ENCODE data around the gene RC3H1. TPM values are rescaled to one million over a fixed set of nuclear protein-coding genes. Genes with fewer than 3 reads are reported as not detected.
A peak's percentile ranks its signal among the peaks of the same experiment; 100 is the strongest.

RC3H1 gene
- total and polyA plus RNA-seq, 9 of the 15 experiments (the other 6 are each of a cell fraction or from before 2014, with no cell fraction given) = 2.4 to 31.7 (median 12.4) TPM

DNA sequence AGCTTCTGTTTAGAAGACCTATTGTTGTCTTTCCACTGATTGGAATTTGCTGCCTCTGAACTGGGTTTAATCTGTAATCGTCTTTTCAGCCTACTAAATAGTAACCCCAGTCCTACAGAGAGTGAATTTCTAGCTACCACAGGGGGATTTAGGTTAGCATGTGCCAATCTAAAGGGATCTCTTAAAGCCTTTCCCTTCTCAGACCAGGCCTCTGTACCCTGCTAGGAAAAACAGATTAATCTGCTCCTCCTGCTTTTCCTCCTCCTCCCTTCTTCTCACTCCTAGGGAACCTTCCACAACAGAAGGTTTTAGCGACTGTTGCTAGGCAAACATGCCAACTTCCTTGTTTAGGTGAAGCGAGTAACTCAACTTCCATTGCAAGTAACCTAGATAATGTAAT, 1.3 kb upstream of the RC3H1 start (continued):
- TF ChIP-seq, protein P1, sequence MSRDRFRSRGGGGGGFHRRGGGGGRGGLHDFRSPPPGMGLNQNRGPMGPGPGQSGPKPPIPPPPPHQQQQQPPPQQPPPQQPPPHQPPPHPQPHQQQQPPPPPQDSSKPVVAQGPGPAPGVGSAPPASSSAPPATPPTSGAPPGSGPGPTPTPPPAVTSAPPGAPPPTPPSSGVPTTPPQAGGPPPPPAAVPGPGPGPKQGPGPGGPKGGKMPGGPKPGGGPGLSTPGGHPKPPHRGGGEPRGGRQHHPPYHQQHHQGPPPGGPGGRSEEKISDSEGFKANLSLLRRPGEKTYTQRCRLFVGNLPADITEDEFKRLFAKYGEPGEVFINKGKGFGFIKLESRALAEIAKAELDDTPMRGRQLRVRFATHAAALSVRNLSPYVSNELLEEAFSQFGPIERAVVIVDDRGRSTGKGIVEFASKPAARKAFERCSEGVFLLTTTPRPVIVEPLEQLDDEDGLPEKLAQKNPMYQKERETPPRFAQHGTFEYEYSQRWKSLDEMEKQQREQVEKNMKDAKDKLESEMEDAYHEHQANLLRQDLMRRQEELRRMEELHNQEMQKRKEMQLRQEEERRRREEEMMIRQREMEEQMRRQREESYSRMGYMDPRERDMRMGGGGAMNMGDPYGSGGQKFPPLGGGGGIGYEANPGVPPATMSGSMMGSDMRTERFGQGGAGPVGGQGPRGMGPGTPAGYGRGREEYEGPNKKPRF (IDR thresholded peaks at IDR 0.05; ENCODE audit: low read depth, low read length) = no peak
- 0 out of 4 replicates have a peak, but pooled peaks of 1 of the 2 experiments have one; percentile 12 for TF ChIP-seq MAZ (CRISPR knock-in tag; conservative IDR thresholded peaks at IDR 0.05 in 1 of 2, IDR thresholded peaks at IDR 0.05 in 1 of 2)
- TF ChIP-seq SMARCA4 (IDR thresholded peaks at IDR 0.05) = 0 out of 2 replicates have a peak, but pooled peaks have one; percentile 32
- TF ChIP-seq, protein P2, sequence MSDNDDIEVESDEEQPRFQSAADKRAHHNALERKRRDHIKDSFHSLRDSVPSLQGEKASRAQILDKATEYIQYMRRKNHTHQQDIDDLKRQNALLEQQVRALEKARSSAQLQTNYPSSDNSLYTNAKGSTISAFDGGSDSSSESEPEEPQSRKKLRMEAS (CRISPR knock-in tag; IDR thresholded peaks at IDR 0.05) = no peak
- no peak for TF ChIP-seq WHSC1 (IDR thresholded peaks at IDR 0.05; ENCODE audit: low read length)
- TF ChIP-seq ZNF311 (CRISPR knock-in tag; IDR thresholded peaks at IDR 0.05) = no peak
- no peak for TF ChIP-seq RBM17 (IDR thresholded peaks at IDR 0.05; ENCODE audit: borderline replicate concordance, low read depth, low read length)
- no peak for TF ChIP-seq RBM14 (IDR thresholded peaks at IDR 0.05; ENCODE audit: borderline replicate concordance, insufficient read depth, low read depth, low read length)
- TF ChIP-seq, protein P3, sequence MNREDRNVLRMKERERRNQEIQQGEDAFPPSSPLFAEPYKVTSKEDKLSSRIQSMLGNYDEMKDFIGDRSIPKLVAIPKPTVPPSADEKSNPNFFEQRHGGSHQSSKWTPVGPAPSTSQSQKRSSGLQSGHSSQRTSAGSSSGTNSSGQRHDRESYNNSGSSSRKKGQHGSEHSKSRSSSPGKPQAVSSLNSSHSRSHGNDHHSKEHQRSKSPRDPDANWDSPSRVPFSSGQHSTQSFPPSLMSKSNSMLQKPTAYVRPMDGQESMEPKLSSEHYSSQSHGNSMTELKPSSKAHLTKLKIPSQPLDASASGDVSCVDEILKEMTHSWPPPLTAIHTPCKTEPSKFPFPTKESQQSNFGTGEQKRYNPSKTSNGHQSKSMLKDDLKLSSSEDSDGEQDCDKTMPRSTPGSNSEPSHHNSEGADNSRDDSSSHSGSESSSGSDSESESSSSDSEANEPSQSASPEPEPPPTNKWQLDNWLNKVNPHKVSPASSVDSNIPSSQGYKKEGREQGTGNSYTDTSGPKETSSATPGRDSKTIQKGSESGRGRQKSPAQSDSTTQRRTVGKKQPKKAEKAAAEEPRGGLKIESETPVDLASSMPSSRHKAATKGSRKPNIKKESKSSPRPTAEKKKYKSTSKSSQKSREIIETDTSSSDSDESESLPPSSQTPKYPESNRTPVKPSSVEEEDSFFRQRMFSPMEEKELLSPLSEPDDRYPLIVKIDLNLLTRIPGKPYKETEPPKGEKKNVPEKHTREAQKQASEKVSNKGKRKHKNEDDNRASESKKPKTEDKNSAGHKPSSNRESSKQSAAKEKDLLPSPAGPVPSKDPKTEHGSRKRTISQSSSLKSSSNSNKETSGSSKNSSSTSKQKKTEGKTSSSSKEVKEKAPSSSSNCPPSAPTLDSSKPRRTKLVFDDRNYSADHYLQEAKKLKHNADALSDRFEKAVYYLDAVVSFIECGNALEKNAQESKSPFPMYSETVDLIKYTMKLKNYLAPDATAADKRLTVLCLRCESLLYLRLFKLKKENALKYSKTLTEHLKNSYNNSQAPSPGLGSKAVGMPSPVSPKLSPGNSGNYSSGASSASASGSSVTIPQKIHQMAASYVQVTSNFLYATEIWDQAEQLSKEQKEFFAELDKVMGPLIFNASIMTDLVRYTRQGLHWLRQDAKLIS (CRISPR knock-in tag; IDR thresholded peaks at IDR 0.05) = no peak
- TF ChIP-seq, protein P4, sequence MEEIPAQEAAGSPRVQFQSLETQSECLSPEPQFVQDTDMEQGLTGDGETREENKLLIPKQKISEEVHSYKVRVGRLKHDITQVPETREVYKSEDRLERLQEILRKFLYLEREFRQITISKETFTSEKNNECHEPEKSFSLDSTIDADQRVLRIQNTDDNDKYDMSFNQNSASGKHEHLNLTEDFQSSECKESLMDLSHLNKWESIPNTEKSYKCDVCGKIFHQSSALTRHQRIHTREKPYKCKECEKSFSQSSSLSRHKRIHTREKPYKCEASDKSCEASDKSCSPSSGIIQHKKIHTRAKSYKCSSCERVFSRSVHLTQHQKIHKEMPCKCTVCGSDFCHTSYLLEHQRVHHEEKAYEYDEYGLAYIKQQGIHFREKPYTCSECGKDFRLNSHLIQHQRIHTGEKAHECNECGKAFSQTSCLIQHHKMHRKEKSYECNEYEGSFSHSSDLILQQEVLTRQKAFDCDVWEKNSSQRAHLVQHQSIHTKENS (CRISPR knock-in tag; IDR thresholded peaks at IDR 0.05) = no peak
- TF ChIP-seq, protein P5, sequence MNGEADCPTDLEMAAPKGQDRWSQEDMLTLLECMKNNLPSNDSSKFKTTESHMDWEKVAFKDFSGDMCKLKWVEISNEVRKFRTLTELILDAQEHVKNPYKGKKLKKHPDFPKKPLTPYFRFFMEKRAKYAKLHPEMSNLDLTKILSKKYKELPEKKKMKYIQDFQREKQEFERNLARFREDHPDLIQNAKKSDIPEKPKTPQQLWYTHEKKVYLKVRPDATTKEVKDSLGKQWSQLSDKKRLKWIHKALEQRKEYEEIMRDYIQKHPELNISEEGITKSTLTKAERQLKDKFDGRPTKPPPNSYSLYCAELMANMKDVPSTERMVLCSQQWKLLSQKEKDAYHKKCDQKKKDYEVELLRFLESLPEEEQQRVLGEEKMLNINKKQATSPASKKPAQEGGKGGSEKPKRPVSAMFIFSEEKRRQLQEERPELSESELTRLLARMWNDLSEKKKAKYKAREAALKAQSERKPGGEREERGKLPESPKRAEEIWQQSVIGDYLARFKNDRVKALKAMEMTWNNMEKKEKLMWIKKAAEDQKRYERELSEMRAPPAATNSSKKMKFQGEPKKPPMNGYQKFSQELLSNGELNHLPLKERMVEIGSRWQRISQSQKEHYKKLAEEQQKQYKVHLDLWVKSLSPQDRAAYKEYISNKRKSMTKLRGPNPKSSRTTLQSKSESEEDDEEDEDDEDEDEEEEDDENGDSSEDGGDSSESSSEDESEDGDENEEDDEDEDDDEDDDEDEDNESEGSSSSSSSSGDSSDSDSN (IDR thresholded peaks at IDR 0.05; ENCODE audit: borderline replicate concordance in 1 of 2, low read depth in 2 of 2, low read length in 2 of 2) = no peak
- TF ChIP-seq PHF21A (IDR thresholded peaks at IDR 0.05; ENCODE audit: borderline replicate concordance, low read depth) = no peak
- TF ChIP-seq, protein P6, sequence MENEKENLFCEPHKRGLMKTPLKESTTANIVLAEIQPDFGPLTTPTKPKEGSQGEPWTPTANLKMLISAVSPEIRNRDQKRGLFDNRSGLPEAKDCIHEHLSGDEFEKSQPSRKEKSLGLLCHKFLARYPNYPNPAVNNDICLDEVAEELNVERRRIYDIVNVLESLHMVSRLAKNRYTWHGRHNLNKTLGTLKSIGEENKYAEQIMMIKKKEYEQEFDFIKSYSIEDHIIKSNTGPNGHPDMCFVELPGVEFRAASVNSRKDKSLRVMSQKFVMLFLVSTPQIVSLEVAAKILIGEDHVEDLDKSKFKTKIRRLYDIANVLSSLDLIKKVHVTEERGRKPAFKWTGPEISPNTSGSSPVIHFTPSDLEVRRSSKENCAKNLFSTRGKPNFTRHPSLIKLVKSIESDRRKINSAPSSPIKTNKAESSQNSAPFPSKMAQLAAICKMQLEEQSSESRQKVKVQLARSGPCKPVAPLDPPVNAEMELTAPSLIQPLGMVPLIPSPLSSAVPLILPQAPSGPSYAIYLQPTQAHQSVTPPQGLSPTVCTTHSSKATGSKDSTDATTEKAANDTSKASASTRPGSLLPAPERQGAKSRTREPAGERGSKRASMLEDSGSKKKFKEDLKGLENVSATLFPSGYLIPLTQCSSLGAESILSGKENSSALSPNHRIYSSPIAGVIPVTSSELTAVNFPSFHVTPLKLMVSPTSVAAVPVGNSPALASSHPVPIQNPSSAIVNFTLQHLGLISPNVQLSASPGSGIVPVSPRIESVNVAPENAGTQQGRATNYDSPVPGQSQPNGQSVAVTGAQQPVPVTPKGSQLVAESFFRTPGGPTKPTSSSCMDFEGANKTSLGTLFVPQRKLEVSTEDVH (IDR thresholded peaks at IDR 0.05; ENCODE audit: low read depth, partially characterized antibody) = no peak

Data from K562 (cell line).